Renal cortex interstitium (tissue), 11 donors: ENCODE measurements around the gene STX8. TPM values are rescaled to one million over a fixed set of nuclear protein-coding genes. Genes with fewer than 3 reads are reported as not detected.

Experiments
- DNase-seq, 11 donors: peaks; one replicate each; pipeline ENCODE4 v3.0.0-alpha.2; 2013; ENCODE audit warnings: low read depth in 9 of 11, low spot score in 4 of 11; ENCODE audit errors: extremely low read depth in 1 of 11
- polyA plus RNA-seq, 3 donors: library from polyadenylated mRNA; unstranded; fragments of 120-200 nt; gene quantifications; one replicate each; pipeline ENCODE4 v1.2.1, GENCODE V29; 2013; ENCODE audit not compliant: insufficient read length in 3 of 3

The STX8 gene
- polyA plus RNA-seq, 3 donors = 60.0 to 68.1 (median 65.0) TPM

DNA sequence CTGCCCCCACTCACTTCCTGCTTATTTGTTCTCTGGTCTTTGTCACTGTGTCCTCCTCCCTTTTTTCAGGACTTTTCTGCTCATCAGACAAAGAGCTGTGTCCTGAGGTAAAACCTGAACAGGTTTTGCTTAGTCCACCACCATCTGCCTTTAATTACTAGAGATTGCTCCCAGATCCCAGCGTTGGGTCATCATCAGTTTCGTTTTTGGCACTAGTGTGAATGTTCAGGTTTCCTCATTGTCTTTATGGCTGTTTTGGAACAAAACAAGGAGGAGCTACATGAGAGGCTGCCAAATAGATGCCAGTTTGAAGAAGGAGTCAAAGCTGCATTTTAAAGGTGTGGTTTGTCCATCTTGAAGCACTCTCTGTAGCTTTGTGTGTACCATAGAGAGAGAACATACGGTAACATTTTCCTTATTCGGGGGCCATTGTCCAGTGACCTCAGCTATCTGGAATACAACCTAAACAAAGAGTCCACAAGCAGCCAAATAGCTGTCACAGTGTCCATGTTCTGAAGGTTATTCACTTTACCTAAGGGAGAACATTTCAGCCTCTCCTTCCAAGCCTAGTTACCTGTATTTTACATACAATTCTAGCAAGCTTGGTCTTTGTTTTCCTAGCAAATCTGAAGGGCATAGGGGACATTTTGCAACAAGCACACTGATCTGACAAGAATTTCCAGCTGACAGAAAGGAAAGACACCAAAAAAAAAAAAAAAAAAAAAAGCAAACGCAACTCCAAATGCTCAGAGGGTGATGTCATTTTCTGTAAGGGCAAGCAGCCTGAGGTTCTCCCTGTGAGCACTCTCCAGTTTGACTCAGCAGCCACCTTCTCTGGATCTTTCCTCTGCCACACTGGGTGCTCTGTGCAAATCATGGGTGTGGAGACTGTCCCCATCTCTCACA lies 358.2 kb downstream of the STX8 start:
- no peak for DNase-seq

DNA sequence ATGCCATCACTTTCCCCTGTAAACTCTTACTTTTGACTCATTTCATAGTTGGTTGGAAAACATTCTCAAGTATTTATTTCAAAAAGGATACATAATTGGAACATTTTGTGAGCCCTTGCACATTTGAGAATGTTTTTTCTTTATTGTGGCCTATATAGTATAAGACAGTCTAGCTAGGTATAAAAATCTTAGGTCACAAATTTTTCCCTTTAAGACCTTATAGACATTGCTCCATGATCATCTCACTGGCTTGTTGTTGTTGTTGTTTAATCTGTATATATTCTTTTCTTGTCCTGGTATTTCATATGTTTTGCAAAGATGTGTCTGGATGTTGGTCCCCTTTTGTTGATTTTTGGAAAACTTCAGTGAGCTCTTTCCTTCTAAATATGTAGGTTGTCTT lies 360.2 kb downstream of the STX8 start:
- no peak for DNase-seq

DNA sequence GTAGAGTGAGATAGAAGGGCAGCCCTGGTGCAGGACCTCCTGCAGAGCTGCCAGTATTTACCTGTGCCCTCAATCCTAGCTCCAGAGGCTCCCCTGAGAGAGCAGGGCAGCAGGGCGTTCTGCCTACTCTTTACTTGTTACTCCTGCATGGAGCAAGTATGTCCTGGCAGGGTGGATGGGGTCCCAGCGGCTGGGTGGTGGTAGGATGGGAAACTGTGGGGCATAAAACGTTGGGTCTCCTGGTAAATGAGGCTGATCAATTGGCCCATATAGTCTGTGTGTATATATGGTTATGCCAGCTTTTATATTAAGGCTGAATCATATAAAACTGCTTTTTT lies 362.3 kb downstream of the STX8 start:
- no peak for DNase-seq

DNA sequence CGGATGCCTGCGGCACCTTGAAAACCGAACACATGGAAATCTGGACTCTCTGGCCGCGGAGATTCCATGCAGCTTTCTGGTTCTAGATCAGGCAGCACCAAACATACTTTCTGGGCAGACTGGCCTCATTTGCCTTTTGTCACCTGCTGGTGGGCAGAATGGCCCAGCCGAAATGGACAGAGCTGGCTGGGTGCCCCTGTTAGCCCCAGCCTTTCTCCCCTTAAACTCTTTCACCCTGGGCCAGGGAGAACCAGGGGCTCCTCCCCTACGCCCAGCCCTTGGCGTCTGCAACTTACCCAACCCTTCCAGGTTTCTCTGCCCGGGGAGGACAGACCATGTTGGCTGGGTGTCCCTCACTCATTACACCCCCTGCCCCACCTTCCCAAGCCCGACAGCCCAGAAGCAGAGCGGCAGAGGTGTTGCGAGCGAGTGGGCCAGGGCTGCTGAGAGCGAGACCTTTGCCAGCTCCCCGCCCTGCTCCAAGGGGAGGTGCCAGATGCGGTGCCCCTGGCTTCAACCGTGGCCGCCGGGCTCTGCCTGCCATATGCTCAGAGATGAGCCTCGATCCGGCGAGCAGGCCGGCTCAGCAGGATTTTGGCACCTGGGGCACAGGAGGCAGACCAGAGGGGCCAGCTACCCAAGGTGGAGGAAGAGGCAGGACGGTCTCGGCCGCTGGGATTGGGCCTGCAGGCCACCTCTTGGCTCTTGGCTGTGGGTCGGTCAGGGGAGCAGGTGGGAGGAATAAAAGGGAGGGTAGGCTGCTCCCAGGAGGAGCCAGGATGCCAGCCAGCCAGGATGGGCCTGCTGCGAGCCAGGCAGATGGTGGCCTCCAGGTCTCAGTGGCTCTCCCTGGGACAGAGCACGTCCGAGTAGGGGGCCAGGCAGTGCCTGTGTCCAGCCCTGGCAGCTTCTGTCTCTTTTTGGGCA lies 363.0 kb downstream of the STX8 start:
- no peak for DNase-seq

DNA sequence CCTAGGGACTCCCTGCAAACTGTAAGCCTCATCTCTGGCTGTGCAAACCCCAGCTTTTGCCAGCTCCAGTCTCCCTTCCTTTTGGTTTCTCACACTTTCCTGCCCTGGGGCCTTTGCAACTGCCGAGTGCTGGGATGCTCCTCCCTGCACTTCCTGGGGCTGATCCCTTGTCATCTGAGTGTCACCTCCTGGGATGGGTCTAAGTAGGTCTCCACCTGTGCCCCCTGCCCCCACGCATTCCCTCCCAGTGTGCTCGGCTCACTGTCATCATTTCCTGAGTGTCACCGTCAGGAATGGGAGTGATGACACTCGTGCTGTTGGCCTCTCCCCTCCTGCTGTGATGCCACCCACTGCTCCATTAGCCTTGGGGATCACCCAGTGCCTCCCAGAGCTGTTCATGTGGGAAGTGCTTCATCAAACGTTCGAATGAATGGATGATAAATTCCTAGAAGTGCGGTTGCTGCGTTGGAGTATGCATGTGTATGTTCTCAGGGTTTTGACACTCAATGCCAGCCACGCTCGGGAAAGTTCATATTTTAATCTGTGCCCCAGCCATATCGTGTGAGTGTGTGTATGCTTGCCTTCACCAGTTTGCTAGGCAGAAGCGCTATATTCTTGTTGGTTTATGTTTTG lies 364.4 kb downstream of the STX8 start:
- no peak for DNase-seq

DNA sequence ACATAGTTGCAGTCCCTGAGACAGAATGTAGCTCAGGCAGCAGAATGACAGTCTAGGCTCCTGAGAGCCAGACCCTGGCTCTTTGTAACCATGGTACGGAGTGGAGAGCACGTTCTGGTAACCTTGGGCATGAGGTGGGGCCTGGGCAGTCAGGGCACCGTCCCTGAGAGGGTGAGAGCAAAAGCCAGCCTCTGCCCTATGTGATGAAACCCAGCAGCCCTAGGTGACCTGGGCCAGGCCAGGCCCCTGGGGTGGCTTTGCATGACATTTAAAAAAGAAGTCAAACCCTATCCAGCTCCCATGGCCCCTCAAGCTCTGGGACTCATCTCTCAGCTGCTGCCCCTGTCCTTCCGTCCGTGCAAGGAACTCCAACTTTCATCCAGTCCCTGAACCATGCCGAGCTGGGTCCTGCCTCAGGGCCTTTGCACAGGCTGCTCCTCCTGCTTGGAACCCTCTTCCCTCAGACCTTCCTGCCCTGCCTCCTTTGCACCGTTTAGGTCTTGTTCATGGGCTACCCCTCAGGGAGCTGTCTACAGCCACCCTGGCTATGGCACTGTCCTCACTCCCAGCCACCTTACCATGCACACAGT lies 365.7 kb downstream of the STX8 start:
- DNase-seq = no peak

DNA sequence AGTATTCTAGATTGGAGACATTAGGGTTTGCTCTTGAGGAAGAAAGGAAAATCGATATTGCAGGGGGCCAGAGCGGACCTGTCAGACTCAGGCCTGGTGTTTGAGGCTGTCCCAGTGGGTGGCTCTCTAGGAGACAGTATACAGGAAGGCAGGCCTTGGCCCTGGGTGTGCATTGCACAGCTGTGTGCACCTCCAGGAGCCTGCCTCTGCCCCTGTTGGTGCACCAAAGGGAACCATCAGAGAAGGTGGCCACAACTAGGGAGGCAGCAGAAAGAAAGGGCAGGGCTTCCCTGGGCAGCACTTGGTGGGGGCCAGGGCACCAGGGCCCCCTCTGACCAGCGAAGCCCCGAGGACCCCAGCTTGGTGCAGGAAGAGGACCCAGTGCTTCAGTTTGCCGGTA lies 366.3 kb downstream of the STX8 start:
- no peak for DNase-seq

DNA sequence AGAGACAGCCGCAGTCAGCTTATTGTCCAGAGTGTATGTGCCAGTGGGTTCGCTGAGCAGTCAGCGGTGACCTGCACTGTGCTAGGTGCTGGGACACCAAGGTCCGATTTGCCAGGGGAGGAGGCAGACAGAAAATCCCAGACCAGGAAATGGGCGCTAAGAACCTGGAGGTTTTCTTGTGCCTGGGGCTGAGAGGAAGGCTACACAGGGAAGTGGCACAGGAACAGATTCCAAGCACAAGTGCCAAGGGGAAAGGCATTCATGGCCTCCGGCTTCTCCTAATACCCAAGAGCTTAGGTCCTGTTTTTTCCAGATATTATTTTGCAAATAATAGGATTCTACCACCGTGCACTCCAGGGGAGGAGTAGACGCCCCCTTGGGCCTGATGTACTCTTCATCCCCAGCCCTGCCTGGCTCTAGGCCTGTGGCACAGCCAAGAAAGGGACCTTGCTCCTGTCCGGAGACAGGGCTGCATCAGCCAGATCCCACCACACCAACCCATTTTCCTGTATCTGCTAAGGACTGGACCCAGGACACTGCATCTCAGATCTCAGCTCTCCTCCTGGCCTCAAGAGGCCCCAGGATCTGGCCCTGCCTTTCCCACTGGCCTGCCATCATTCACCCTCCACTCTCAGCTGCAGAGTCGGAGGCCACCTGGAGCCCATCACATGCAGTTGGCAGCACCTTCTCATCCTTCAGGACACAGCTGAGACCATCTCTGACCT lies 367.1 kb downstream of the STX8 start:
- no peak for DNase-seq

DNA sequence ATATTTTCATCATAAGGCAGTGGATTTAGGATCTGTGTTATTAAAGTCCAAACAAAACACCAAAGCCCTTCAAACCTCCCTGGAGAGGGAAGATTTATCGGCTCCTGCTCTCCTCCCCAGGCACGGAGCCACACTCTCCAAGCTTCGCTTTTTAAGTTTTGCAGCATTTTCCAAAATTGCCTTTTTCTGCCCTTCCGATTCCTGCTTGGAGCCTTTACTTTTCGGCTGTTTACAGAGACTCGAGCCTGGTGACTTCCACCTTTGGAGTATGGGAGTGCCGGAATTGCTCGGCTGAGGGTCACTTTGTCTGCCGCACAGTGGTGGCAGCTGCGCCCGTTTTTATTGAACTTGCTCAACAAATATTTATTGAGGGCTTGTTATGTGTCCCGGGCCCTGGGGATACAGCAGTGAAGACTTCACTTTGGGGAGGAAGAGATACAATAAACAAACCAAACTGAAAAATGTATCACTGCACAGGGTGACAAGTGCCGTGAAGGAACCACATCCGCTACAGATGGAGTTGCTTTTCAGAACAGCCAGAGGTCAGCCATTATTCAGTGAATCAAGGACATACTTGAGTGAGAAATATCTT lies 368.8 kb downstream of the STX8 start:
- DNase-seq = peak in 6 of 11 donors; percentile 8 to 40 (median 16)

DNA sequence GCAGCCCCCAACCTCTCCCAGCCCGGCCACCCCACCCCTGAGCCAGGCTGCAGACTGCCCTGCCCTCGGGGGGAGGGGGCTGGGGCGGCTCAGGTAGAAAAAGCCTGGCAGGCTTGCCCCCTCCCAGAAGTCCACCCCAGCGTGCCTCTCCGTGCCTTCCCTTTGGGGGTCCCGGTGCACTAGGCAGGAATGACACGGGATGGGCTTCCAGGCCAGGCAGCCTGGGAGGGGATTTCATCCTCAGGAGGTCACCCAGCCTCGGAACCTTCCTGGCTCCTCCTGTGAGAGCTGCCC lies 369.3 kb downstream of the STX8 start:
- no peak for DNase-seq

DNA sequence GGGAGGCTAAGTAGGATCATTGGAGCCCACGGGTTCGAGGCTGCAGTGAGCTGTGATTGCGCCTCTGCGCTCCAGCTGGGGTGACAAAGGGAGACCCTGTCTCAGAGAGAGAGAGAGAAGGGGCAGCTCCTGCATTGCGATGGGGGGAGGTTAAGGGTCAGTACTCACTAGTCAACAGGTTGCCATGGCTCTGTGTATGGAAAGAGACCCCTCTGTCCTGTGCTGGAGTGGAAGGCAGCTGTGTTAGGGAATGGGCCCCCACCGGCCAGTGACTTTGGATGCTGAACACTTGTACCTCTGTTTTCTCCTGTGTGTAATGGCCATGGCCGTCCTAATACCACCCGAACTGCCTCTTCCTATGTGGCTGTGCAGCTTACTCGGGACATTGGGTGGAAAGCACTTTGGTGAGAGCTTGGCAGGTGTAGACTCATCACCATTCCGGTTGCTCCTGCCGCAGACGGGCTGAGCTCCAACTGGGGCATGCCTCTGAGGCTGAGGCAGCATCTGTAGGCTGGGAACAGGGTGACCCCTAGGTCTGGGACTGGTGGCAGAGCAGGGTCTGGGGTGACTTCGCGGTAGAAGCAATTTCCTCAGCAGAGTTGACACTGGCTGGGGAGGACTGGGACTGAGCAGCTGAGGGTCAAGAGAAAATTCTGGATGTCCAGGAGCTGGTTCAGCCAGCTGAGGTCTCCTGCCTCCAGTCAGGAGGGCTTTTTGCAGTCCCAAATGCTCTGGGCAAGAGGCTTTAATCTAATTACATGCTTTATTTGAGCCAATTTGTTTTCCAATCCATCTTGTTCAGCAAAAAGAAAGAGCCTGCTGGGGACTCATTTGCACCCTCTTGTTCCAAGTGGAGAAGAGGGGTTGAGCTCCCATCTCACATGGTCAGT lies 369.9 kb downstream of the STX8 start:
- no peak for DNase-seq

DNA sequence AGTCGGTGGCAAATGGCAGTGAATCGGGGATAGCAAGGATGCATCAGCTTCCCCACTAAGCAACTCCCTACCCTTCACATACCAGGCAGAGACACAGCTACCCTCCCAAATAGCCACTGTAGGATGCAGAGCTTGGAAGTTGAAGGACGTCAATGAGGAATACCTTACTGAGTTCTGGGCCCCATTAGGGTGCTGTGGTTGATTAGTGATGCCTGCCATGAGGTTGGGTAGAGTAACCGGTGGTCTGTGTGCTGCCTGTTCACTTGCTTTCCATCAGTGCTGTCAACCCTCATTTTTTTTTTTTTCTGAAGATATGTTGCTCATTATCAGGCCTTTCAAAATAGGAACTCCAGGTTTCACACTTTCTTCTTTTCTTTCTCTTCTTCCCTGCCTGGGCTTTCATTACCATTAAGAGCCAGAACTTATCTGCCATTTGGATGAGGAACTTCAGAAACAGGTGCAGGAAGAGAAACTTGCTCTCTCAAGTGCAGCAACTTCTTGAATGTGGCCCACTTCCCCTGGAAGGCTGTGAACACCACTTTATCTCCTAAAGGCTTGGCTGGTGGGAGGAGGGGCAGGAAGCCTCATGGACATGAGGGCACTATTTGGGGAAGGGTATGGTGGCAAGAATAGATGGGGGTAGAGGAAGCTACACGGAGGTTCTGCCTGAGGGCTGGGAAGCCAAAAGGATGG lies 370.8 kb downstream of the STX8 start:
- no peak for DNase-seq

DNA sequence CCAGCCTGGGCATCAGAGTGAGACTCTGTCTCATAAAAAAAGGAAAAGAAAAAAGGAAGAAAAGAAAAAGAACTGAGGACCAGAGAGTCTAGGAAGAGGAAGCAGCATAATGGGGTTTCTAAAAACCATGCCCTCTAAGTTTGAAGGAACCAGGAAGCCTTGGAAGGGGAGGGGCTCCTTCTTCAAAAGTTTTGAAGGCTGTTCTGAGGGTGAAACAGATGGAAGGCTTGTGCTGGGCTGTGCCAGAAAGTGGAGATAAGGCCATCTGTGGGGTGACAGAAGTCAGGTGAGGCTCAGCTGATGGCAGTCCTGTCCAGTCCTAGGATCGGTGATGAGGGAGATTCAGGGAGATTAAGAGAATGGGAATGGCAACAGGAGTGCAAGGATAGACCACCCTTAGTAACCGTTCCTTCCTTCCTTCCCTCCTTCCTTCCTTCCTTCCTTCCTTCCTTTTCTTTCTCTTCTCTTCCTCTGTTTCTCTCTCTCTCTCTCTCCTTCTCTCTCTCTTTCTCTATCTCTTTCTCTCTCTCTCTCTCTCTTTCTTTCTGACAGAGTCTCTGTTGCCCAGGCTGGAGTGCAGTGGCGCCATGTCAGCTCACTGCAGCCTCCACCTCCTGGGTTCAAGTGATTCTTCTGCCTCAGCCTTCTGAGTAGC lies 371.7 kb downstream of the STX8 start:
- DNase-seq = no peak

DNA sequence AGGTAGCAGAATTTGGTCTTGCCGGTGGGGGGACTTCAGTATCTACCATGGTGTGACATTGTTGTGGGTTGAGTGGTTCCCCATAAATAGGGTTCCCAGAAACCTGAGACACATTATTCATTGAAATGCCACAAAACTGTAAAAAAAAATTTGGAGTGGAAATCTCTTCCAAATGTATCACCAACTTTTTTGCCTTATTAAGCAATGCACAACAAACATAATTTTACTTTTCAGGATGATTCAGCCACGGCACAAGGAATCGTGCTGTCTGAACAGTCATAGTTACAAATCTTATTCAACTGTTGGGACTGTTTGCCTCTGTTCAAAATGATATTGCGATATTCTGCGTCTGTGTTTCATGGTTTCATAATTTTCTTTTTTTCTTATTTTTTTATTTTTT lies 373.1 kb downstream of the STX8 start:
- DNase-seq = no peak

DNA sequence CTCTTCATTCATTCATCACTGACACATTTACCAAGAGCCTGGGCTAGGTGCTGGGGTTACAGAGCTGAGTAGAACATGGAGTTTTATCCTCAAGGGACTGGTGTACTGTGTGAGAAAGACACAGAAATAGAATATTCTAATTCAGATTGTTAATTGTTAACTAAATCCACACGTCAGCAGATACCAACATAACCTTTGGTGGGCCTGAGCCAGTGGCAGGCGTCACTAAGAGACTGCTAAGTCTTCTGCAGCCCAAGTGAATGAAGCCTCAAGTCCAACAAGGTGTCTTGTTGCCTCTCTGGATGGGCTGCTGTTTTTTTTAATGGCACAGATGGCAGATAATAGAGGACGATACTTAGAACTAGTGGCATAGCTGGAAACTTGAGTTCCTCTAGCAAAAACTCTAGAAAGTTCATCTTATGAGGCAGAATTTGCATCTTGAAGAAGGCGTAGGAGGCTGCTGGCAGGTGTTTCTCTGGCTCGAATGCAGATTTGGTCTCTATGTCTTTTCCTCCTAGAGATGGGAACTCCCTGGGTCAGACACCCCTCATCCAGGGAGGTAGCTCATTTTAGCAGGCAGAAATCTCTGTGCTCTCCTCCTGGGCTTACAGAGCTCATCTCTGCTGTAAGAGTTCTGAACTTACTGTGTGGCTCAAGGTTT lies 374.8 kb downstream of the STX8 start:
- no peak for DNase-seq
